GM10248 (cell line): ENCODE measurements around the gene NGEF.

Source experiments
- CTCF ChIA-PET: fragments of 300-600 bp; sonication (Branson Sonifier 250); formaldehyde crosslinking; extraction: SDS; loops from one replicate; lab custom pipeline; 2021; ENCODE audit warnings: antibody characterized with exemption; lab: Yijun Ruan, JAX
- POLR2A ChIA-PET: fragments of 350-650 bp; sonication (Branson Sonifier 250); formaldehyde crosslinking; extraction: SDS; loops from one replicate; lab custom pipeline; 2020; ENCODE audit warnings: antibody characterized with exemption; lab: Yijun Ruan, JAX
- DNase-seq: peaks from one replicate; pipeline ENCODE4 v3.0.0; 2012; ENCODE audit errors: extremely low spot score
- TF ChIP-seq, protein P1 (sequence below): IDR thresholded peaks from 2 replicates; pipeline ENCODE4 v1.5.1; 2012; ENCODE audit warnings: mild to moderate bottlenecking, low read depth; ENCODE audit errors: extremely low read depth, missing control alignments, control extremely low read depth

The NGEF gene

DNA sequence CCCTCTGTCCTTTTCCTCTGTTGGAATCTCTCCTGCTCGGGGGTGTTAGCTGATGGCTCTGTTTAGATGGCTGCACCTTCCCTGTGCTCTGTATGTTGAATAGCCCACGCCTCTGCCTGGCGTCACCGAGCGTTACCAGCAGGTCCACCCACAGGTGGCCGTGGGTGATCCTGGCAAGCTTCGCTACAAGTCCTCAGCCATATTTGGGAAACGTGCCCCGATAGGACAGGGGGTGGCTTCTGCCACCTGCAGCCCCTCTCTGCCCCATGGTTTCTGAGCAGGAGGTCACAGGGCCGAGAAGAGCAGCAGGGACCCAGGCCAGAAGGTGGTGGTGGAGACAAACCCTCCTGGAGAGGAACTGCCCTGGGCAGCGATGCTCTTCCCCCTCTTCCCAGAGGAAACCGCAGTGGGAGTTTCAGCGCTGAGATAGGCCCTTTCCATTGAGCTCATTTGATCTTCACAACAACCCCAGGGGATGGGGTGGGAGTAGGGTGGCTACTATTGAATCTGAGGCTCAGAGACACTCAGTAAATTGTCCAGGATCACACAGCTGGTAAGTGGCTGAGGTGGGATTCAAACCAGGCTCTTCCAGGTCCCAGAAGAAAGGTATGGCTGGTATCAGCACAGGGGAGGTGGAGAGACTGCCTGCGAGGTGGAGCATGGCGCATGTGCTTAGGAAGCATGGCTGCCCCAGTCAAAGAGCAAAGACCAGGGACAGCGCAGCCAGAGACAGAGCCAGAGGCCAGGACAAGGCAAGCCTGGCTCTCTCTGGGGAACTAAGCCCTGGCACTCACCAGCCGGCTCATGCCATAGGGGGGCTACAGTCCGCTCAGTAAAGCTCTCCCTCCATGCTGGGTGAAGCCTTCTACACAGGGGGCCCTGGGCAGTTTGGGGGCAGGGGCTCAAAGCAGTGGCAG lies 15.0 kb downstream of the NGEF start:
- ChIA-PET CTCF (interaction anchor here (1.3 kb wide), 2 partner anchors 12 to 56 kb away, joined by 3 read pairs; no protein-coding TSS in a partner anchor), POLR2A (no interaction called here)
- DNase-seq: no peak
- TF ChIP-seq, protein P1, sequence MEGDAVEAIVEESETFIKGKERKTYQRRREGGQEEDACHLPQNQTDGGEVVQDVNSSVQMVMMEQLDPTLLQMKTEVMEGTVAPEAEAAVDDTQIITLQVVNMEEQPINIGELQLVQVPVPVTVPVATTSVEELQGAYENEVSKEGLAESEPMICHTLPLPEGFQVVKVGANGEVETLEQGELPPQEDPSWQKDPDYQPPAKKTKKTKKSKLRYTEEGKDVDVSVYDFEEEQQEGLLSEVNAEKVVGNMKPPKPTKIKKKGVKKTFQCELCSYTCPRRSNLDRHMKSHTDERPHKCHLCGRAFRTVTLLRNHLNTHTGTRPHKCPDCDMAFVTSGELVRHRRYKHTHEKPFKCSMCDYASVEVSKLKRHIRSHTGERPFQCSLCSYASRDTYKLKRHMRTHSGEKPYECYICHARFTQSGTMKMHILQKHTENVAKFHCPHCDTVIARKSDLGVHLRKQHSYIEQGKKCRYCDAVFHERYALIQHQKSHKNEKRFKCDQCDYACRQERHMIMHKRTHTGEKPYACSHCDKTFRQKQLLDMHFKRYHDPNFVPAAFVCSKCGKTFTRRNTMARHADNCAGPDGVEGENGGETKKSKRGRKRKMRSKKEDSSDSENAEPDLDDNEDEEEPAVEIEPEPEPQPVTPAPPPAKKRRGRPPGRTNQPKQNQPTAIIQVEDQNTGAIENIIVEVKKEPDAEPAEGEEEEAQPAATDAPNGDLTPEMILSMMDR: no peak

- ChIA-PET POLR2A (no interaction called here), CTCF (no interaction called here)
- no peak for DNase-seq
- TF ChIP-seq, protein P1: no peak
These were observed 18.6 kb downstream of the NGEF start for GRCh38 chr2:232994446-232994845.

DNA sequence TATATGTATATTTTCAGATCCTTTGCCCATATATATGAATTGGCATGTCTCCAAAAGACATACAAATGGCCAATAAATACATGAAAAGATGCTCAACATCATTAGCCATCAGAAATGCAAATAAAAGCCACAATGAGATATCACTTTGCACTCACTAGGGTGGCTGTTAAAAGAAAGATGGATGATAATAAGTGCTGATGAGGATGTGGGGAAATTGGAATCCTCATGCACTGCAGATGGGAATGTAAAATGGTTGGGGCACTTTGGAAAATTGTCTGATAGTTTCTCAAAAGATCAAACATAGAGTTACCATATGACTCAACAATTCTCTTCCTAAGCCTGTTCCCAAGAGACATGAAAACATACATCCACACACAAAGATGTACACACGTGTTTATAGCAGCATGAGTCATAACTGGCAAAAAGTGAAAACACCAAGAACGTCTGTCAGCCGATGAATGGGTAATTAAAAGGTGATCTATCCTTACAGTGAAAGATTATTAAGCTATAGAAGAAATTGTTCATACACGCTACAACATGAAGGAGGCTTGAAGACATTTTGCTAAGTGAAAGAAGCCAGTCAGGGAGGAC lies 19.7 kb downstream of the NGEF start:
- TF ChIP-seq, protein P1: no peak
- DNase-seq: no peak
- POLR2A ChIA-PET: no interaction called here
- CTCF ChIA-PET: interaction anchor here (0.9 kb wide), 1 partner anchor 13 kb away, joined by 3 read pairs; no protein-coding TSS in a partner anchor

DNA sequence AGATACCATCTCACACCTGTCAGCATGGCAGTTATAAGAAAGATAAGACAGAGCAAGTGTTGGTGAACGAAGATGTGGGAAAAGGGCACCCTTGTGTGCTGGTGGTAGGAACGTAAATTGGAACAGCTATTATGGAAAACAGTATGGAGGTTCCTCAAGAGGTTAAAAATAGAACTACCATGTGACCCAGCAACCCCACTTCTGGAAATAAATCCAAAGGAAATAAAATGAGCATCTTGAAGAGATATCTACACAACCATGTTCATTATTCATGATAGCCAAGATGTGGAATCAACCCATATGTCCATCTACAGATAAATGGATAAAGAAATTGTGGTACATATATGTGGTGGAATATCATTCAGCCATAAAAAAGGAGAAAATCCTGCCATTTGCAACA lies 26.9 kb downstream of the NGEF start:
- no peak for DNase-seq
- ChIA-PET POLR2A (no interaction called here), CTCF (interaction anchor here (1.4 kb wide), 1 partner anchor 12 kb away, joined by 3 read pairs; no protein-coding TSS in a partner anchor)
- TF ChIP-seq, protein P1: no peak

DNA sequence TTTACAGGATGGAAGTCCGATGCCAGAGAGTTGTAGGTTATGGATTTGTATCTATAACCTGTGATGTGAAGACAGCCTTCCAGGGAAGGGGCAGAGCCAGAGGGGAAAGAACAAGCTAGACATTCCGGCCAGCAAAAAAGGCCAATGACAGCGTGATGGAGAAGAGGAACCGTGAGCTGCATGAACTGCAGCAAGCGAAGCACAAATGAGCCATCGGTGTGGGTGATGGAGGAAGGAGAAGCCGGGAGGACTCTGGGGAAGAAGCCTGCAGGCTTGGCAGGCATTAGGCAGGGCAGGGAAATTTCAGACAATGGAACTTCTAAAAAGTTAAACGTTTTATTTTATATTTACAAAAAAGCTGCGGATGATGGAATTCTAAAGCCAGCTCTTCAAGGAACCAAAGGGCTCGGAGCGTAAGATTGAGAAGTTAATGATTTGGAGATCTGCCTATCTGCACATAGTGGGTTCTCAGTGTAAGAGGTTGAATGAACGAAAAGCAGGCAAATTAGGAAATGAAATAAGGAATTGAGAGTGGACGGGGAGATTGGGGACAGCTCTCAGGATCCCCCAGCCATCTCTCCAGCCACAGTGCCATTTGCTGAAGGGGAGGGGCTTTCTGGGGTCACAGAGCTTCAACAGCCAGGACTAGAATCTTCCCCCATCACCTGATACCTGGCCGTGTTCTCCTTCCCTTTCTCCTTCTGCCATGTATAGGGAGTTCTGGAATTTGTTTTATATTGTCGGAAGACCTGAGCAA lies 28.4 kb downstream of the NGEF start:
- TF ChIP-seq, protein P1: no peak
- no peak for DNase-seq
- ChIA-PET CTCF (interaction anchor here (2.0 kb wide), 1 partner anchor 44 kb away, joined by 5 read pairs; no protein-coding TSS in a partner anchor), POLR2A (no interaction called here)

DNA sequence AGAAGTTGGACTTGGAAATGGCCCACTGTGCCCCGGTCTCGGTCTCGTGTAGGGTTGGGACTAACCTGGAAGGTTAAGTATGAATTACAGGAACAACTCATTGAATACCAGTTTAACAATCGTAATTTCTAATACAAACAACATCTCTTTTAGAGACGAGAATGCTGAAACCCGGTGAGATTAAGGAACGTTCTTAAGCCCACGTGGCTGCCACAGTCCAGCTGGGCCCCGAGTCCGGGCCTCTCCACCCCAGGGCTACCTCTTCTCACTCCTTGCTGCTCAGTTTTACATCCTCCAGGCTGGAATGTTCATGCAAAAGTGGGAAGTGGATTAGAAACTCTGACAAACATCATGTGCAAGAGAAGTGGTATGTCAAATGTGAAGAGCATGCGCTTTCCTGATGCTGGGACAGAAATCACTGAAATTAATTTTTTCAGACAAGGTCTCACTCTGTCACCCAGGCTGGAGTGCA lies 29.4 kb downstream of the NGEF start:
- TF ChIP-seq, protein P1: no peak
- POLR2A ChIA-PET: no interaction called here
- CTCF ChIA-PET: interaction anchor here (0.7 to 2.0 kb wide), 2 partner anchors 18 to 45 kb away, joined by 3 to 5 read pairs; no protein-coding TSS in a partner anchor
- no peak for DNase-seq
